Measurements from ENCODE around the gene FAM114A1. TPM values are rescaled to one million over a fixed set of nuclear protein-coding genes. Genes with fewer than 3 reads are reported as not detected.

Gene FAM114A1
- total RNA-seq, 3 donors from 2014 or later (not counting 1 experiment from before 2014, with no cell fraction given), result 0.31 to 0.70 TPM; not detected in 1

- no peak overlapping the region for H3K27ac Mint-ChIP-seq
Measured at GRCh38 chr4:38894322-38894982, 26.8 kb downstream of the FAM114A1 start.

DNA sequence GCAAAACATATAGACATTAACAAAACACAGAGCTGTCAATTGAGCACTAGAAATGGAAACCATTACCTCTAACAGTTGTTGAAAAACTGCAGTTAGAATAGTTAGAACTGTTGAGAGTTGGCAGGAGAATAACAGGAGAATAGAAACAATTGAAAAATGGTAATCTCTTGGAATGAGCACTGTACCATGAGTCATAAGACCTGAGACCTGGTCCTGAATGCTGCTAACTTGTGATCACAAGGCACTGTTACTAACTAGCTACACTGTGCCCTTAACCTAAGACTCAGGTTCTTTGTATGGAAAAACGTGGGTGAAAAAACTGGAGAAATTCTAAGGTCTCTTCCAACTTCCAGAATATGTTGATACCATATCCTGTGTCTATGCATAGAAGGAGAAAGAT is 29.3 kb downstream of the FAM114A1 start:
- Mint-ChIP-seq H3K27me3 (ENCODE audit: low read depth in 2 of 2) (peaks cover 3 to 24% of the 10 kb centered on the region in 2 donors), H3K4me1 (no peaks in the 10 kb centered on the region), H3K9me3 (no peaks in the 10 kb centered on the region), H3K4me3 (no peak overlapping the region), H3K27ac (no peak overlapping the region), H3K36me3 (no peaks in the 10 kb centered on the region)
- H3K4me3 ChIP-seq (ENCODE audit: low read length), result no peak overlapping the region
- TF ChIP-seq CTCF (IDR thresholded peaks at IDR 0.05), result no peak
- no peaks in the 10 kb centered on the region for H3K36me3 ChIP-seq (ENCODE audit: control insufficient read depth, insufficient read depth, low read length)
- WGBS (ENCODE audit: insufficient coverage), result no CpG with 5 or more reads among the region's 1 CpG
- H3K27me3 ChIP-seq (ENCODE audit: control insufficient read depth, insufficient read depth, low read length), result no peaks in the 10 kb centered on the region
- H3K4me1 ChIP-seq (ENCODE audit: control insufficient read depth, insufficient read depth, low read length), result no peaks in the 10 kb centered on the region
- no peak for DNase-seq
- no peak for ATAC-seq
- intact Hi-C loops (cut with micrococcal nuclease), result no loop called here
- H3K9me3 ChIP-seq (ENCODE audit: control insufficient read depth, insufficient read depth, low read length), result no peaks in the 10 kb centered on the region
- no peak overlapping the region for H3K27ac ChIP-seq (ENCODE audit: low read length)

More at GRCh38 chr4:38894322-38894982, 26.8 kb downstream of the FAM114A1 start:
- H3K9me3 ChIP-seq (ENCODE audit: control insufficient read depth, insufficient read depth, low read length), result no peaks in the 10 kb centered on the region
- H3K27me3 ChIP-seq (ENCODE audit: control insufficient read depth, insufficient read depth, low read length), result no peaks in the 10 kb centered on the region
- DNase-seq (no peak), ATAC-seq (no peak)
- no peaks in the 10 kb centered on the region for H3K36me3 ChIP-seq (ENCODE audit: control insufficient read depth, insufficient read depth, low read length)
- no peak for TF ChIP-seq CTCF (IDR thresholded peaks at IDR 0.05)
- no peak overlapping the region for H3K4me3 Mint-ChIP-seq
- intact Hi-C loops (cut with micrococcal nuclease), result no loop called here
- 70% methylated on average over 7 of the region's 7 CpGs for WGBS (ENCODE audit: insufficient coverage)
- H3K4me1 Mint-ChIP-seq, result peaks cover 0 to 3% of the 10 kb centered on the region in 2 donors
- no peaks in the 10 kb centered on the region for H3K36me3 Mint-ChIP-seq
- H3K9me3 Mint-ChIP-seq, result no peaks in the 10 kb centered on the region
- no peak overlapping the region for H3K4me3 ChIP-seq (ENCODE audit: low read length)
- H3K27me3 Mint-ChIP-seq (ENCODE audit: low read depth in 2 of 2), result peaks cover 0 to 24% of the 10 kb centered on the region in 2 donors
- no peak overlapping the region for H3K27ac ChIP-seq (ENCODE audit: low read length)
- H3K4me1 ChIP-seq (ENCODE audit: control insufficient read depth, insufficient read depth, low read length), result no peaks in the 10 kb centered on the region

DNA sequence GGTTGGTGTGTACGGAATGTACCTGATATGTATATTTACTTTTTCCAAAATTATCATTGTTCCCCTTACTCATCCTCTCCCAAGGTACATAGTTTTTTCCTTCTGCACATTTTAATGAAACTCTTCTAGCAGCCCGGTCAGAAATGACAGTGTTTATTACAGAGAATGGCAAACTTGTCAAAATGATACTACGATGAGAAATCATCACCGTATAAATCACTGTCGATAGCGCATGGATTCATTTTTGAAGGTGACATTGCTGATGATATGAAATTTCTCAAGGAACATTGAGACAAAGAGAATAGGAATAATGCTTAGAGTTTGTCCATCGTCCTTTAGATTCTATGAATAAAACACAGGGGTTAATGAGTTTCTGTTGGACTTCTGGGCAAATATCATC is 30.6 kb downstream of the FAM114A1 start:
- Histone ChIP-seq H3K27me3 (ENCODE audit: control insufficient read depth, insufficient read depth, low read length) (no peaks in the 10 kb centered on the region), H3K27ac (ENCODE audit: low read length) (no peak overlapping the region), H3K36me3 (ENCODE audit: control insufficient read depth, insufficient read depth, low read length) (no peaks in the 10 kb centered on the region), H3K4me3 (ENCODE audit: low read length) (no peak overlapping the region), H3K9me3 (ENCODE audit: control insufficient read depth, insufficient read depth, low read length) (no peaks in the 10 kb centered on the region), H3K4me1 (ENCODE audit: control insufficient read depth, insufficient read depth, low read length) (no peaks in the 10 kb centered on the region)
- Mint-ChIP-seq H3K4me1 (no peaks in the 10 kb centered on the region), H3K4me3 (no peak overlapping the region), H3K36me3 (no peaks in the 10 kb centered on the region), H3K9me3 (no peaks in the 10 kb centered on the region), H3K27ac (no peak overlapping the region), H3K27me3 (ENCODE audit: low read depth in 2 of 2) (peaks cover 5 to 24% of the 10 kb centered on the region in 2 donors)
- intact Hi-C loops (cut with micrococcal nuclease), result no loop called here
- DNase-seq, result no peak
- 94% methylated on average over 6 of the region's 7 CpGs for WGBS (ENCODE audit: insufficient coverage)
- no peak for TF ChIP-seq CTCF (IDR thresholded peaks at IDR 0.05)
- no peak for ATAC-seq

DNA sequence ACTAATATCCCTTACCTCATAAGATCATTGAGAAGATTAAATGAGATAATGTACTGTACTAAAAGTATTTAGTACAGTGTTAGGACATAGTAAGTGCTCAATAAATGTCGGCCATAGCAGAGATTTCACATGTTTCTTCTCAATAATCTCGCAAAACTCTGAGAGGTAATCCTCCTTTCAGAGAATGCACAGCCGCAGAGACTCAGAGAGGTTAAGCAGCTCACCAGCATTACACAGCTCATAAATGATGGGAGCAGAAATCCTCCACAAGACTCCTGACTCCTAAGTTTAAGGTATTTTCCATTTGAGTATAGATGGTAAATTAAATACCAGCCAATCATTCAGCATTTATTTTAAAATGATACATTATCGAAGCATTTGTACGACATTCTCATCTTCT is 34.6 kb downstream of the FAM114A1 start:
- Mint-ChIP-seq H3K27me3 (ENCODE audit: low read depth in 2 of 2) (peaks cover 5 to 7% of the 10 kb centered on the region in 2 donors), H3K4me1 (no peaks in the 10 kb centered on the region), H3K36me3 (no peaks in the 10 kb centered on the region), H3K4me3 (no peak overlapping the region), H3K9me3 (no peaks in the 10 kb centered on the region), H3K27ac (no peak overlapping the region)
- 94% methylated on average over 3 of the region's 5 CpGs for WGBS (ENCODE audit: insufficient coverage)
- no peak for DNase-seq
- TF ChIP-seq CTCF (IDR thresholded peaks at IDR 0.05), result no peak
- H3K27me3 ChIP-seq (ENCODE audit: control insufficient read depth, insufficient read depth, low read length), result no peaks in the 10 kb centered on the region
- no peaks in the 10 kb centered on the region for H3K9me3 ChIP-seq (ENCODE audit: control insufficient read depth, insufficient read depth, low read length)
- no peak overlapping the region for H3K27ac ChIP-seq (ENCODE audit: low read length)
- H3K4me1 ChIP-seq (ENCODE audit: control insufficient read depth, insufficient read depth, low read length), result no peaks in the 10 kb centered on the region
- no peak overlapping the region for H3K4me3 ChIP-seq (ENCODE audit: low read length)
- ATAC-seq, result no peak
- H3K36me3 ChIP-seq (ENCODE audit: control insufficient read depth, insufficient read depth, low read length), result no peaks in the 10 kb centered on the region
- intact Hi-C loops (cut with micrococcal nuclease), result loop anchor here (1.0 kb wide), 2 partner anchors 233 to 280 kb away; partner anchors contain the start of gene WDR19

Measured in natural killer cell (primary cell).